GM18517 (cell line): ENCODE results near the gene CORO1C.
"Not testable (repeated sequence)": the region's sequence is repeated elsewhere in the genome, so short reads cannot be mapped to it uniquely, and the experiment has no call there.

Experiments
- ATAC-seq: cut with Tn5 transposase; IDR thresholded peaks from one replicate; pipeline ENCODE4 v1.9.1; 2021; ENCODE audit warnings: mild to moderate bottlenecking, moderate library complexity; ENCODE audit not compliant: unreplicated experiment

CORO1C gene

DNA sequence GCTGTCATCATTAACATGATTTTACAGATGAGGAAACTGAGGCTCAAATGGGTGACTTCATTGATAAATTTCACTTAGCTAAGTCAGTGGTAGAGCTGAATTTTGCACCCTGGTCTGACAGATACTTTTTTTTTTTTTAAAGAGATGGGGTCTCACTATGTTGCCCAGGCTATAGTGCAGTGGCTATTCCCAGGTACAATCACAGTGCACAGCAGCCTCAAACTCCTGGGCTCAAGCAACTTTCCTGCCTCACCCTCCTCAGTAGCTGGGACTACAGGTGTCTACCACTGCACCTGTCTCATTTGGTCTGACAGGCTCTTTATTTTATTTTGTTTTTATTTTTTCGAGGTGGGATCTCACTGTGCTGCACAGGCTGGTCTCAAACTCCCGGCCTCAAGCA, 24.2 kb upstream of the CORO1C start:
- ATAC-seq = no peak

DNA sequence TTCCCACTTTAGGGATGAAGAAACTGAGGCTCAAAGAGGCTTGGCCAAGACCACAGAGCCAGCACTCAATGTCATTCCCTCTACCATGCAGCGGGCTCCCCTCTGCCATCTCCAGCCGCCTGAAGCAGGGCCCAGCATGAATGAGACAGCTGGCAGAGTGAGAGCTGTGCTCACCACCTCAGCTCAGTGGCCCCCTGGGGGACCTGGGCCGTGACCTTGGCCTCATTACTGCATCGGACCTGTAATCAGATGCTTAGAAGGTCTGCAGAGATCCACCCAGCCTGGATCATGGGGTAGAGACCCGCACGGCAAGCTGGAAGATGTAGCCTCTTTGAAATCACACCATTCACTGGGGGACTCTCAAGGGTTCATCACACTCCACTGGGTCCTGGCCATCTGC, 22.7 kb upstream of the CORO1C start:
- ATAC-seq = no peak

DNA sequence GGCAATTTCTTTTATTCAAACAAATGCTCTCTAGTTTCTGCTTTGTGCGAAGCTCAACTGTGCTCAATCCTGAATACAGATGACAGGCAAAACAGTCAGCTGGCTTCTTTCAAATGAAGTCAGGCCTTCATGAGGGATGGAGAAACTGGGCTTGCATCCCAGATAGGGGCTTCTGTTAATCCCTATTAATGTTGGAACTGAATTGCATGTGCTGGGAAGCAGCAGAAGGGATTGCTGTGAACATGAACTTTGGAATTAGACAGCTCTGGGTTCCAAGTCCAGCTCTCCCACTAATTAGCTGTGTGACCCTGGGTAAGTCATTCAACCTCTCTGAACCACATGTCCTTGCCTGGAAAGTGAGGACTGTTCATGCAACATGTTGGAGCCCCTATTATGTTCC, 21.1 kb upstream of the CORO1C start:
- ATAC-seq = no peak

DNA sequence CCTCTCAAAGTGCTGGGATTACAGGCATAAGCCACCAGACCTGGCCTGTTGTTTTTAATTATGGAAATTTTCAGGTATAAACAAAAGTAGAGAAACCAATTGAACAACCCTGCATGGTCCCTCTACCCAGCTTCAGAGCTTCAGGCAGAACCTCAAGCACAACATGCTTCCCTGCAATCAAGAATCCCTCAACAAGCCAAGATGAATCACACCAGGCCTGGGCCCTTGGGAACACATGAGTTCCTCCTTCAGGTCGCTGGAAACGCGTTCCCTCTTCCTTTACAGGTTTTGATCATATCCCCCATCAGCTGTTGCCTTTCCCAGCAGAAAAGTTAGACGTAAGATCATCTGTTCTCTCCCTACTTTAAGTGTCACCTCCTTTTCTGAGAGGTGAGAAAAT, 20.5 kb upstream of the CORO1C start:
- no peak for ATAC-seq

DNA sequence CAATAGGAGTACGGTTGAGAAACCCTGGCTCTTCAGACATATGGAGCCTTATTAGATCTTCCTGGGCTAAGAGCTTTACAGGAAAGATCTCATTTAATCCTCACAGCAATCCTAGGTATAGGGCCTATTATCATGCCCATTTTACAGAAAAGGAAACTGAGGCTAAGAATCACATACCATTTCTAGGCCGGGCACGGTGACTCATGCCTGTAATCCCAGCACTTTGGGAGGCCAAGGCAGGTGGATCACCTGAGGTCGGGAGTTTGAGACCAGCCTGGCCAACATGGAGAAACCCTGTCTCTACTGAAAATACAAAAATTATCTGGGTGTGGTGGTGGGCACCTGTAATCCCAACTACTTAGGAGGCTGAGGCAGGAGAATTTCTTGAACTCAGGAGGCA, 19.7 kb upstream of the CORO1C start:
- not testable (repeated sequence) for ATAC-seq

DNA sequence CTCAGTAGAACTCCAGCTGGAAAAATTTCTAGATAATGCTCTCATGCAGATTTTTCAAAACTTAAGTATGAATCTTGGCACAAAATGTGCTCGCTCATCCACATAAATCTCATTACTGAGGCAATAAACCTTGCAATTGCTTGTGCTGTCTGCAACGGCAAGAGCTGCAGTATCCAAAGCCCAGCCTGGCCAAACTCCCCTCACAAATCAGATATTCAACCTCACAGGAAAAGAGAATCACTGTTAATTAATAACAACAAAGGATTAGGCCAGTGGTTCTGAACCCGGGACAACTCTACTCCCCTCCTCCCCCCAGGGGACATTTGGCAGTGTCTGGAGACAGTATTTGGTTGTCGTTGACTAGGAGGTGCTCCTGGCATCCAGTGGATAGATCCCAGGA, 19.2 kb upstream of the CORO1C start:
- ATAC-seq = no peak

DNA sequence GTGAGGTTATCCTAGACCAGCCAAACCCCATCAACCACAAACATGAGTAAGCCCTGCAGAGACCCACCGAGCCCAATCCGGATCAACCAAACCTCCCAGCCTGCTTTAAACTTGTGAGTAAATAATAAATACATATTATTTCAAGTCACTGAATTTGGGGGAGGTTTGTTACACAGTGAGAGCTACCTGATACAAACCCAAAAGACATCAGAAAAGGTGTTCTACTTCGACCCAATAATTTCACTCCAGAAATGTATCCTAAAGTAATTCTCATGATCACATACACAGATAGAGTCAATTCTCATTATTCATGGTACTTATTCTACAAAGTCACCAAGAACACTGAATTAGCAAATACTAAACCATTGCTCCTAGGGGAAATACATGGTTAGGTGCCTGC, 16.2 kb upstream of the CORO1C start:
- ATAC-seq = no peak

DNA sequence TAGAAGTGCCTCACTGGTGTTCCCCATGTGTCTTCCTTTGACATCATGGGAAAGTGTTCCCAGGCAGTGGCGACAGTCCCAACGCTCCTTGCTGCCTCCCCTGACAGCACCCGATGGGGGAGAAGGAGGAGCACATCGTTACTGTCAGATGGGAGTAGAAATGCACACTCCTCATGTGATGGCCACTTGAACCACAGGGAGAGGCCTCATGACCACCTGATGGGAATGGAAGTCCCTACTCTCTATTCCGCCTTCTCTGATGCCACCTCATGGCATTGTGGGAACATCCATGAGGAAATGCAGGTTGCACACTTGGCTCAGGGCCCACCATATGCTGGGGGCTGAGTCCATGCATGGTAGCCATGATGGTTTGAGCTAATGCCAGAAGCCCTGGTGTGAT, 14.3 kb upstream of the CORO1C start:
- no peak for ATAC-seq

DNA sequence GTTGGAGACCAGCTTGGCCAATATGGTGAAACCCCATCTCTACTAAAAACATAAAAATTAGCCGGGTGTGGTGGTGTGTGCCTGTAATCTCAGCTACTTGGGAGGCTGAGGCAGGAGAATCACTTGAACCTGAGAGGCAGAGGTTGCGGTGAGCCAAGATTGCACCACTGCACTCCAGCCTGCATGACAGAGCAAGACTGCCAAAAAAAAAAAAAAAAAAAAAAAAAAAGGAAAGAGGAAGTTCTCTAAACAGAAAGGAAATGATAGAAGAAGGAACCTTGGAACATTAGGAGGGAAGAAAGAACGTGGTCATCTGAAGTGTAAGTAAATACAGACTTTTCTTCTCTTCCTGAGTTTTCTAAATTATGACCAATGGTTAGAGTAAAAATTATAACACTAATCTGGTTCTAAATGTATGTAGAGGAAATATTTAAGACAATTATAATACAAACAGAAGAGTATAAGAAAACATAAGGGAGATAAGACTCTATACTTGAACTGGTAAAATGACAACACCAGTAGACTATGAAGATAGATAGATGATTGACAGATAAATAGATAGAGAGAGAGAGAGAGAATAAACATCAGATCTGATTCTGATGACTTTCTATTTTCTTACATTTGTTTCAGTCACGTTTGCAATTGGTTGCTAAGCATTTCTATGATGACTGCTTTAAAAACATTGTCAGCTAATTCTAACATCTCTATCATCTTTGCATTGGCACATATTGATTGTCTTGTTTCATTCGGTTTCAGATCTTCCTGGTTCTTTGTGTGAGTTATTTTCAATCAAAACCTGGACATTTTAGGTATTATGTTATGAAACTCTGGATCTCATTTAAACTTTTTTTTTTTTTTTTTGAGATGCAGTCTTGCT, 12.9 kb upstream of the CORO1C start:
- no peak for ATAC-seq

DNA sequence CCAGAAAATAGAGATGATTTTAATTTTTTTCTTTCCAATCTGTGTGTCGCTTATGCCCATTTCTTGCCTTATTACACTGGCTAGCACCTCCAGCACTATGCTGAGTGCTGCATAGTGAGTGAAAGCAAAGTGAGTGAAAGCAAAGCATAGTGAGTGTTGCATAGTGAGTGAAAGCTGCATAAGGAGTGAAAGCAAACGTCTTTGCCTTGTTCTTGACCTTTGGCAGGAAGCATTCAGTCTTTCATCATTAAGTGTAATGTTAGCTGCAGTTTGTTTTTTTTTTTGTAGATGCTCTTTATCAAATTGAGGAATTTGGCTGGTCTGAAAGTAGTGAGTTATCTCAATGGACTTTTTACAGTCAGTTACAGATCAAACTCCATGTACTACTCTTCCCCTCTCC, 6.9 kb upstream of the CORO1C start:
- no peak for ATAC-seq

DNA sequence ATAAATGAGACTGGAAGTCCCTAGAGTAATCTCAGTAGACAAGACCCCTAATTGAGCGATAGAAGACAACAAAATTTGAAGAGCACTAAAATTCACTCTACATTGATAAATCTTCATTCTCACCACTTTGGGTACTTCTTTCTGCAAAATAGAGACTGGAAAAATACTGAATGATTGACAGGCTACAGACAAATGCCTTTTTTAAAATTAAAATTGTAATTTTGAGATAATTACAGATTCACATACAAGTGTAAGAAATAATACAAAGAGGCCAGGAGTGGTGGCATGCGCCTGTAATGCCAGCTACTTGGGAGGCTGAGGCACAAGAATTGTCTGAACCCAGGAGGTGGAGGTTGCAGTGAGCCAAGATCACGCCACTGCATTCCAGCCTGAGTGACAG, 4.5 kb upstream of the CORO1C start:
- no peak for ATAC-seq

DNA sequence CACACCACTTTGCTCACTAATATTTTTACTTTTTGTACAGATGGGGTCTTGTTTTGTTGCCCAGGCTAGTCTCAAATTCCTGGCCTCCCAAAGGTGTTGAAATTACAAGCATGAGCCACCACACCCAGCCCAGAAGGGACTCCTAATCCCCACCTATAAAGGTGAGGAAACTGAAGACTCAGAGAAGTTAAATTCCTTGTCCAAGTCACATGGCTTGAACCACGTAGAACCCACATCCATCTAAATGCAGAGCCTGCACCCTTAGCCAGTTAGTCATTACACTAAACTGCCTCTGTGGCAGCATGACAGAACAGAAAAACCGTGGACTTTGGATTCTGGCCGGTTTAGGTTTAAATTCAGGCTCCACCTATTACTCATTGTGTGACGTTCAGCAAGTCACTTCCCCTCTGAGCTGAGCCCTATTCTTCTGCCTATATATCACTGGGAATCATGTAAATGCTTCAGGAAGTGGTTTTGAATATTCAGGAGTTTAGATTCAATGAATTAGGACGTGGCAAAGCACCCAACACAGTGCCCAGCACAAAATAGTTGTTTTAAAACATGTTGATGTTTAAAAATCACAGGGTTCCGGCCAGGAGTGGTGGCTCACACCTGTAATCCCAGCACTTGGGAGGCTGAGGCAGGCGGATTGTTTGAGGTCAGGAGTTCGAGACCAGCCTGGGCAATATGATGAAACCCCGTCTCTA, 3.0 kb upstream of the CORO1C start:
- no peak for ATAC-seq

DNA sequence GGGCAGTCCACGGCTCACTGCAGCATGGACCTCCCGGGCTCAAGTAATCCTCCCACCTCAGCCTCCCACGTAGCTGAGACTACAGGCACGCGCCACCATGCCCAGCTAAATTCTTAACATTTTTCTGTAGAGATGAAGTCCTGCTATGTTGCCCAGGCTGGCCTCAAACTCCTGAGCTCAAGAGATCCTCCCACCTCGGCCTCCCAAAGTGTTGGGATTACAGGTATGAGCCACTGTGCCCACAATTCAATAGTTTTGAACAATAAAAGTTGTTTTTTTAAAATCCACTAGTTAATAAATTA, 1.9 kb upstream of the CORO1C start:
- ATAC-seq = not testable (repeated sequence)

DNA sequence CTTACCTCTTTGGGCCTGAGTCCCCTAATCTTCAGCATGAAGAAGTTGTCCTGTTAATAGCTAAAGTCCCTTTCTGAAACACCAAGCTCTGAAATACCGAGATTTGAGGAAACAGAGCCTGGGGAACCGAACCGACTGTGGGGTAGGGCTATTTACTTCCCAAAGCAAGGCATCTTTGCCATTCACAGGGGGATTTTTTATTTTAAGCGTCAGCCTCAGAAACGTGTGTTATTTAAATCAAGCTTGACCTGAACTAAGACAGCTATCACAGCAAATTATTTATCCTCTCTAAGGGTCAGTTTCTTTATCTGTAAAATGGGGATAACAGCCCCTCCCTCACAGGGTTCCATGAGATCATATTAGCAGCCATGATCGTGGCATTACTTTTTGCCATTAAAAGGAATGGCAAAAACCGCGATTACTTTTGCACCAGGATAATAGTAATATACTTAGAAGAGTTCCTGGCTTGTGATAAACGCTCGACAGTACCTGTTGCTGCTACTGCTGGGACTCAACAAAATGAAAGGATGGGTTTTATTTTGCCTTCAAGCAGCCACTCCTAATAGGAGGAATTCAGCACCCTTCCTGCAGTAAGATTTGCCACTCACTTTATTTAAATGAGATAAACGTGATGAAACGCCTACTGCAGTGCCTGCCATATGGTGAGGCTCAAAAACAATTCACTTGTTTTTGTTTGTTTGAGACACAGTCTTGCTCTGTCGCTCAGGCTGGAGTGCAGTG, 1.3 kb upstream of the CORO1C start:
- ATAC-seq = no peak

DNA sequence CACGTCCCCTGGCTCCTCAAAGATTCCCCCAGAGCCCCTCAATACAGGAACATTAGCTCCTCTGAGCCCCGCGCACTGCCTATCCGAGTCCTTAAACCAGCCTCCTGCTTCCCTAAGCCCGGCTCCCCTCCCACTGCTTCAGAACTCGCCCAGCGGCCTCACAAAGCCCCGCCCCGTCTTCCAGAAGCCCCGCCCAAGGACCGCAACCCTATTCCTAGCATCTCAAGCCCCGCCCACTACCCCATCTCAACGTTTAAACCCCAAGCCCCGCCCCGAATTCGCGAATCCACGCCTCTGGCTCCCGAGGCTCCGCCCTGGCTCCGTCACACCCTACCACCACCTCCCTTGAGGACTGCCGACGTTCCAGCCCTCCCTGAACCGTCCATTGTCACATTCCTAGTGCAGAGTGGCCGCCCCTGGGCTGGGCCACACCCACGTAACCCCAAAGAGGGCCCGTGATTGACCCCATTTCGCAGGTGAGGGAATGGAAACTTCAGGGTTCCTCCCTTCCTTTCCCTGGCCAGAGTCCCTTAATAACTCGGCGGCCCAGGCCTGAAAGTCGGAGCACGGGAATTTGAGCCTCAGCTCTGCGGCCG, 646 bp upstream of the CORO1C start:
- peak; percentile 46 for ATAC-seq

DNA sequence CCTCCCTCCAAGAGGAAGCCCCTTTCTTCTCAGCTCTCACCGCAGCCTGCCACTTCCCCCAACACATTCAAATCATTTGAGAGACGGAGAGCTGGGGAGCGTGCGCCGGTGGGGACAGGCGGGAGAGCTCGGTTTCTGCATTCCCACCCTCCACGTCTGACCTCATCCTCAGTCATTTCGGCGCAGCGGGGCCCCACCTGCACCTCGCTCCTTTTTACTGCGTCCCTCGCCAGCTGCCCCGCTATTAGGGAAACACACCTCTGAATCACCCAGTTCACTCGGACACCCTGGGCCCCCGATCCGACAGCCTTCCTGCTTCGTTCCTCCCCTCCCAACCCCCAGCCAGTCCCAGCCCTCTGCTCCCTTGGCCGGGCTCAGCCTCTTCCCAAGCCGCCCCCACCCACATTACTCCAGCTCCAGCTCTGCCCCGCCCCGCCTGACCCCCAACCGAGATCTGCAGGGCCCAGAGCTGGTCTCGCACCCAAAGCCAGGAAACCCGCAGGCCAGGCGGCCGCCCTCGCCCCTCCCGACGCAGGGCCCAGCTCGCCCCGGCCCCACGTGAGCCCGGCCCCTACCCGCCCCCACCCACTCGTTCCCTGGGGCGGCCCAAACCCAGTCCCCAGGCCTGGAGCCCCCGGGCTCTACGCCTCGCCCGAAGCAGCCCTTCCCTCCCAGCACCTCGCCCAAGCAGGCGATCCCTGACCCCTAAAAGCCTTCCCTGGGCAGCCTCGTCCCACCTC, 783 bp downstream of the CORO1C start:
- no peak for ATAC-seq

DNA sequence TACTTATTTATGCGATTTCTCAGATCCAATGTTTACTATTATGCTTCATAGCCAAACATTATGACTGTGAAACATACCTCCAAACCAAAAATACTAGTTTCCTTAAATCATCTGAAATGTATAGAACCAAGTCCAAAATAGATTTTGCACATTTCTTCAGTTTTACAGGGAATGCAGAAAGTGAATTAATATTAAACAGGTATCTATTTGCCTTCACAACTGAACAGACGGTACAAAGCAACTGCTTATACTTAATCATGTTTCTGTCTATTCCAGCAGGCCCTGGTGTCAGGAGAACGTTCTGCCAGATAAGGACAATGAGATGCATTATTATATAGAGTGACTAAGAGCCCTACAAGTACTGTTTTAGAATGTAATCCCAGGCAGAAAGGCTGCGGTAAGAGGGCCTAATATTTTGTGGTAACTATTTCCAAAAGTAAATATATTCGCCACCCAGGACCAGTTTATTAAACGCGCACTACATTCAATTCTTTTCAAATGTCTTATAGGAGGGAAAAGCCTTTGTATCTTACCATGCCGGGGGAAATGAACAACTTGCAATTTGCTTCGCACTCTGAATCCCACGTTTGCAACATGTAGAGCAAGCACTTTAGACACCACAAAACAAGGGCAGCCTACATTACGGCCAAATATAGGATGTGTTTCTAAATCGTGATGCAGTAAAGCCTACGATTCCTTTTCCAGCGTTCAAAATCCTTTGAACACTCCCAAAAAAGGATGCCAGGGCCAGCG, 1.5 kb downstream of the CORO1C start:
- ATAC-seq = no peak

DNA sequence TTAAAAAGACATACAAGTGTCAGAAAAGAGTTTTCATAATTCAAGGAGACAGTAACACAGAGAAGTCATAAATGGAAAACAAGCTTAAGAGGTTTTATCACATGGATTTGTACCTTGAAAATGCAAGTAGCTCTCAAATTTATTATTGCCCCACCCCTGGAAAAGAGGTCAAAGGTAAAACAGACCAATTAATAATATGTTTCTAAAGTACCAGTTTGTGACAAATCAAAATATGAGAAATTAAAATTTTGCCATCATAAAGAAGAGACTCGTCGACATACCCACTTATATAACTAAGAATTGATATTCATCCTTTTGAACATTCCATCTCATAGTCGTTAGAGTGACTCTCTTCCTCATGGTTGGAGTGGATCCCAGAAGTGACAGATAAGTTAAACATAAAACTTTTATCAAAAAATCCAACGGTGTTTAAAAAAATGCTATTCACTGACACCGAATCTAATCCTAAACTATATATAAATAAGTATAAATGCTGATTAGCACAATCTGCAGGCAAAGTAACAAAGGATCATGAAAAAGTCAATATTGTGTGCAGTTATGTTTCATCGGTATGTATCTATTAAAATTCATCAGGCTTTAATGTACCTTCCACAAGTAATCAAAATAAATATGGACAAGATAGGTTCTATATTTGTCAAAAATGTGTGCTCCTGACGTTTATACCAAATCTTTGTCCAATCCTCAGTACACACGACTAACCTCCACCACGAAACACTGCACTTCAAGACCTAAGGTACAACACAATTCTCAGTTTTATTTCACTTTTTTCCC, 2.3 kb downstream of the CORO1C start:
- no peak for ATAC-seq
